Measurements from ENCODE around the gene MACROD2. TPM values are rescaled to one million over a fixed set of nuclear protein-coding genes. Genes with fewer than 3 reads are reported as not detected.

MACROD2 gene
- total and polyA plus RNA-seq, 4 donors, result 0.66 to 10.5 (median 3.3) TPM

GRCh38 chr20:15209537-15209936 is 1214.2 kb downstream of the MACROD2 start:
- H3K4me3 ChIP-seq (ENCODE audit: low read depth in 1 of 3, low read length in 3 of 3), result no peak overlapping the region
- no peak for DNase-seq (ENCODE audit: low spot score)
- H3K4me1 ChIP-seq (ENCODE audit: control insufficient read depth in 4 of 4, insufficient read depth in 4 of 4, low read length in 3 of 4), result no peaks in the 10 kb centered on the region
- H3K9me3 ChIP-seq (ENCODE audit: control insufficient read depth in 4 of 4, low read length in 3 of 4), result no peaks in the 10 kb centered on the region
- H3K36me3 ChIP-seq (ENCODE audit: control insufficient read depth in 4 of 4, insufficient read depth in 3 of 4, low read depth in 1 of 4, low read length in 3 of 4), result no peaks in the 10 kb centered on the region
- no peak overlapping the region for H3K9ac ChIP-seq (ENCODE audit: low read depth in 1 of 2, low read length in 2 of 2)
- WGBS, result 96% methylated on average over 1 of the region's 1 CpG
- no peak overlapping the region for H3K27ac ChIP-seq (ENCODE audit: low read depth in 1 of 2, low read length in 2 of 2)
- H3K27me3 ChIP-seq (ENCODE audit: control insufficient read depth in 4 of 4, insufficient read depth in 4 of 4, low read length in 3 of 4), result no peaks in the 10 kb centered on the region
- TF ChIP-seq SP1 (IDR thresholded peaks at IDR 0.05) (no peak), FOXA1 (IDR thresholded peaks at IDR 0.05) (no peak), FOXA2 (IDR thresholded peaks at IDR 0.05) (no peak), ZBTB33 (IDR thresholded peaks at IDR 0.05) (no peak), JUND (IDR thresholded peaks at IDR 0.05) (no peak), NR2F2 (IDR thresholded peaks at IDR 0.05) (no peak), HNF4A (conservative IDR thresholded peaks at IDR 0.05) (no peak), HNF4G (IDR thresholded peaks at IDR 0.05) (no peak), RAD21 (IDR thresholded peaks at IDR 0.05) (no peak), ATF3 (IDR thresholded peaks at IDR 0.05) (no peak), CTCF (IDR thresholded peaks at IDR 0.05; ENCODE audit: low read depth, low read length, missing input control) (no peak), MAX (IDR thresholded peaks at IDR 0.05) (no peak)

GRCh38 chr20:15214051-15214450 is 1218.7 kb downstream of the MACROD2 start:
- Histone ChIP-seq H3K4me1 (ENCODE audit: control insufficient read depth in 4 of 4, insufficient read depth in 4 of 4, low read length in 3 of 4) (no peaks in the 10 kb centered on the region), H3K27ac (ENCODE audit: low read depth in 1 of 2, low read length in 2 of 2) (no peak overlapping the region), H3K36me3 (ENCODE audit: control insufficient read depth in 4 of 4, insufficient read depth in 3 of 4, low read depth in 1 of 4, low read length in 3 of 4) (no peaks in the 10 kb centered on the region), H3K4me3 (ENCODE audit: low read depth in 1 of 3, low read length in 3 of 3) (no peak overlapping the region), H3K9ac (ENCODE audit: low read depth in 1 of 2, low read length in 2 of 2) (no peak overlapping the region), H3K9me3 (ENCODE audit: control insufficient read depth in 4 of 4, low read length in 3 of 4) (no peaks in the 10 kb centered on the region), H3K27me3 (ENCODE audit: control insufficient read depth in 4 of 4, insufficient read depth in 4 of 4, low read length in 3 of 4) (no peaks in the 10 kb centered on the region)
- WGBS, result 92% methylated on average over 1 of the region's 1 CpG
- no peak for DNase-seq (ENCODE audit: low spot score)
- no peak for TF ChIP-seq REST (IDR thresholded peaks at IDR 0.05)
- no peak for TF ChIP-seq RXRA (IDR thresholded peaks at IDR 0.05)
- no peak for TF ChIP-seq JUND (IDR thresholded peaks at IDR 0.05)
- no peak for TF ChIP-seq GABPA (IDR thresholded peaks at IDR 0.05 in 1 of 2, conservative IDR thresholded peaks at IDR 0.05 in 1 of 2)

All from liver (tissue), 9 donors.